HG03558 (cell line): ENCODE data around the gene TAS1R3.
A peak's percentile ranks its signal among the peaks of the same experiment; 100 is the strongest.

ENCODE experiments used
- ATAC-seq: cut with Tn5 transposase; IDR thresholded peaks from one replicate; pipeline ENCODE4 v1.9.1; 2021; ENCODE audit warnings: moderate number of reproducible peaks; ENCODE audit not compliant: unreplicated experiment; ENCODE audit errors: extremely low read depth

The TAS1R3 gene

DNA sequence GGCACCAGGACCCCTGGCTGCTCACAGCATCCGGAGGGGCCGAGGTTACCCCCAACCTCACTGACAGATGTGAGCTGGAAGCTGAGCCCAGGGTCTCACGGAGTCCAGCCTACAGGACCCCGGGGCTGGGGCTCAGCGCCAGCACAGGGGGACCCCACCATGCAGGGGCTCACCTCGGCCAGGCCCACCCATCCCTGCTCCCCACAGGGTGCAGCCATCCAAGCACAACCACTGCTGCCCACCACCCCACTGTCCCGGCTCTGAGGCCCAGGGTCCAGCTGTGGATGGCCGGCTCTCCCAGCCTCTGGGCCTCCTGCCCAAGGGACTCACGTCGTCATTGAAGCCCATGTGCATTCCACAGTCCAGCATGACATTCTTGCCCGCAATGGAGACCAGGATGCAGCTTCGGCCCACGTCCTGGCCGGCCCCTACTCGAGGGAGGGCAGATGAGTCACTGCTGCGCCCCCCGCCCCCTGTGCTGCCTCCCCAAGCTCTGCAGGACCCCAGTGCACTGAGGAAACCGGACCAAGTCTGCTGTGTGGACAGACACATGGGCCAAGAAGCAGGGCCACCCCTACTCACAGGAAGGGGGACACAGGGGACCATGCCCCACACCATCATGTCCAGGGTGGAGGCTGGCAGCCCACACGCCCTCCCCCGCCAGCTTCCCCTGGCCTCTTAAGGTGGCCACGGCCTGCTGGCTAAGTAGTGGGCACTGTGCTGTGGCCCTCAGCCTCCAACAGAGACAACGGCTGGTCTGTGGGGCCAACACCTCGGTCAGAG, 10.2 kb upstream of the TAS1R3 start:
- no peak for ATAC-seq

DNA sequence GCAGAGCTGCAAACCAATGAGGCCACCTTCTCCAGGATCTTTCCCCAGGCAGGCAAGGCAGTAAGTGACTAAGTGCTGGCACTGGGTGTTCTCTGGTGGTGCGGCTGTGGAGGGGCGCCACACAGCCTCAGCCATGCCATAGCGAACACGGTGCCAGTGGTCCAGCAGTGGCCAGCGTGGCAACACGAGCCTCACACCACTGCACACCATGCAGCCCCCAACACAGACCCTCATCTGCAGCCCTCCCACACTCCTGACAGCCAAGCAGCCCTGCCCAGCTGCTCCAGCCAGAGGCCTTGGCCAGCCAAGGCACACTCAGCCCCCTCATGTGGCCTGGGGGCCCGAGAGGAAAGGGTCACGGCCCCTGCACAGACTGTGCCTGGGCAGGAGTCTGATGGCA, 9.6 kb upstream of the TAS1R3 start:
- no peak for ATAC-seq

DNA sequence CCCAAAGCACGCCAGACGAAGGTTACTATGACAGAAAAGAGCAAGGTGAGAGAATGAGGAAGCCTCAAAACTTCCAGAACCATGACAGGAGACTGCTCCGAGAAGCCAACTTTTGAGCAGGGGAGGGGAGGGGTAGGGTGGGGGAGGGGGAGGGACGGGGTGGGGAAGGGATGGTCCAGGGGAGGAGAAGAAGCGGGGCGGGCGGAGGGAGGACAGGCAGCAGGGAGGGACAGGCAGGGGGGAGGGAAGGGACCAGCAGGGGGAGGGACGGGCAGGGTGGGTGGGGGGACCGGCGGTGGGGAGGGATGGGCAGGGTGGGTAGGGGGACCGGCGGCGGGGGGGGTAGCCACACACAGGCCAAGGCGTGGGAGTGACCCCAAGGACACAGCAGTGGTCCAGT, 8.7 kb upstream of the TAS1R3 start:
- no peak for ATAC-seq

- no peak for ATAC-seq
These were observed 8.1 kb upstream of the TAS1R3 start for GRCh38 chr1:1322952-1323351.

DNA sequence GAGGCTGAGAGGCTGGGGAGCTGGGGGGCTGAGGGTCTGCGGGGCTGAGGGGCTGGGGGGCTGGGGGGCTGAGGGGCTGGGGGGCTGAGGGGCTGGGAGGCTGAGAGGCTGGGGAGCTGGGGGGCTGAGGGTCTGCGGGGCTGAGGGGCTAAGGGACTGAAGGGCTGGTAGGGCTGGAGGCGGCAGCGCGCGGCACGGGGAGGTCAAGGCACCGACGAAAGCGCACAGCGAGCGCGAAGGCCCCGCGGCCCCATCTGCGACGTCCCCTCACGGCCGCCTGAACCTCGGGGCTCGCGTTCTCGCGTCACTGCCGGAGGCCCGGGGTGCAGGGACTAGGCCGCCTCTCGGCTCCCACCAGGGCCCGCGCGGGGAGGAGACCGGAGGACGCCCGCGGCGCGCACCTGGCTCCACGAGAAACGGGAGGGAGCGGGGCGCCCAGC, 7.0 kb upstream of the TAS1R3 start:
- no peak for ATAC-seq

DNA sequence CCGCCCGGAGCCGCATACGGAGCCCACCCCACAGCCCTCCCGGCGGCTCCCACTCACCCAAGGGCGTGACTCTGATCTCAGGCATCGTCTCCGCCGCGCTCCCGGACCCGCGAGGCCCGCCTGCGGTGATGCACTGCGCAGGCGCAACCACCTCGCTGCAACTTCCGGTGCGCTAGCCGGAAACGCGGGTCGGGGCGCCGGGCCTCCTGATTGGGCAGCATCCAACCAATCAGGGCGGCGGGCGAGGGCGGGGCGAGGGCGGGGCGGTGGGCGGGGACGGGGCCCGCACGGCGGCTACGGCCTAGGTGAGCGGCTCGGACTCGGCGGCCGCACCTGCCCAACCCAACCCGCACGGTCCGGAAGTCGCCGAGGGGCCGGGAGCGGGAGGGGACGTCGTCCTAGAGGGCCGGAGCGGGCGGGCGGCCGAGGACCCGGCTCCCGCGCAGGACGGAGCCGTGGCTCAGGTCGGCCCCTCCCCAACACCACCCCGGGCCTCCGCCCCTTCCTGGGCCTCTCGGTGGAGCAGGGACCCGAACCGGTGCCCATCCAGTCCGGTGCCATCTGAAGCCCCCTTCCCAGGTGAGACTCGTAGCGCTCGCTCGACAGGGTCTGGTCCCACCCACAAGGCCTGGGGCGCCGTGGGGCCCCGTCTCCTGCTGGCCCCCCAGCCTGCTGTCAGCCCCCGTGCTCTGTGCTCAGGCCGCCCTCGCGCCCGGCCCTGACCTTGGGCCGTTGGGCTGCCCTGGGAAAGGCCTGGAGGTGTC, 6.4 kb upstream of the TAS1R3 start, which contains the start of the genes CPTP and INTS11:
TSS of gene CPTP (plus strand) at position 279 of the 764 bp plus-strand sequence. CDS start 2,109 bp downstream, outside the sequence.
TSS of gene INTS11 (minus strand) at position 137 of the 764 bp plus-strand sequence. CDS start at position 85, 52 bp downstream.
- peak; percentile 40 for ATAC-seq

- no peak for ATAC-seq
These were observed 5.6 kb upstream of the TAS1R3 start for GRCh38 chr1:1325288-1326074.

- no peak for ATAC-seq
These were observed 4.9 kb upstream of the TAS1R3 start for GRCh38 chr1:1326075-1326605.

DNA sequence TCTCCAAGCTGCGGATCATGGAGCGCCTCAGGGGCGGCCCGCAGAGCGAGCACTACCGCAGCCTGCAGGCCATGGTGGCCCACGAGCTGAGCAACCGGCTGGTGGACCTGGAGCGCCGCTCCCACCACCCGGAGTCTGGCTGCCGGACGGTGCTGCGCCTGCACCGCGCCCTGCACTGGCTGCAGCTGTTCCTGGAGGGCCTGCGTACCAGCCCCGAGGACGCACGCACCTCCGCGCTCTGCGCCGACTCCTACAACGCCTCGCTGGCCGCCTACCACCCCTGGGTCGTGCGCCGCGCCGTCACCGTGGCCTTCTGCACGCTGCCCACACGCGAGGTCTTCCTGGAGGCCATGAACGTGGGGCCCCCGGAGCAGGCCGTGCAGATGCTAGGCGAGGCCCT, 3.8 kb upstream of the TAS1R3 start:
- no peak for ATAC-seq

- no peak for ATAC-seq
These were observed 2.8 kb upstream of the TAS1R3 start for GRCh38 chr1:1328254-1328653.

- ATAC-seq, result no peak
These were observed 1.5 kb upstream of the TAS1R3 start for GRCh38 chr1:1329304-1330210.

DNA sequence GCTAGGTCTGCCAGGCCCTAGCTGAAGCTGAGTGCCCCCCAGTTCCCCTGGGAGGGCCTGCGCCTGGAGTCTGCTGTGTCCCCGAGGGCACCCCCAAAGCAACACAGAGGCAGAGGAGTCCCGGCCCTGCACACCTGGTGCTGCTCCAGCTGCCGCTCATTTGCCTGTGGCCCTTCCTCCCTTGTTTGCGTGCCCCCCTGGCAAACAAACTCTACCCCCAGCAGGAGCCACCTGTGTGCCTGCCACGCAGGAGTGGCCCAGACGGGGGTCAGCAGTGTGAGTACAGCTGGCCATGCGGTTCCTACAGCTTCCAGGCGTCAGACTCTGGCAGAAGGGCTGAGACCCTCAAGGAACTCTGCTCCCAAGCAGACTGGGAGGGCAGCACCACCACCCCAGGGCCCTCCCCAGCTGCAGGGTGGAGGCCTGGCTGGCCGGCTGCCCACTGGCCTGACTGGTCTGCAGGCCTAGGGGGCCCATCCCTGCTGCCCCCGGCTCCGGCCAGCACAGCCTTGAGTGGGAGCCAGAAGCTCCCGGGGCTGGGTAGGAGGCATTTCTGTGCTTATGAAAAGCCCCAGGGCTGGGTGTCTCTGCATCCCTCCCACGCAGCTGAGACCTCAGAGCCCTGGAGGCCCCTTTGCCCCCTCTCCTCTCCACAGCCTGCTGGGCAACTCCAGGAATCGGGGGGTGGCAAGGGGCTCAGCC, 563 bp upstream of the TAS1R3 start:
- no peak for ATAC-seq

GRCh38 chr1:1332031-1332755, 1.1 kb downstream of the TAS1R3 start:
- ATAC-seq, result no peak

DNA sequence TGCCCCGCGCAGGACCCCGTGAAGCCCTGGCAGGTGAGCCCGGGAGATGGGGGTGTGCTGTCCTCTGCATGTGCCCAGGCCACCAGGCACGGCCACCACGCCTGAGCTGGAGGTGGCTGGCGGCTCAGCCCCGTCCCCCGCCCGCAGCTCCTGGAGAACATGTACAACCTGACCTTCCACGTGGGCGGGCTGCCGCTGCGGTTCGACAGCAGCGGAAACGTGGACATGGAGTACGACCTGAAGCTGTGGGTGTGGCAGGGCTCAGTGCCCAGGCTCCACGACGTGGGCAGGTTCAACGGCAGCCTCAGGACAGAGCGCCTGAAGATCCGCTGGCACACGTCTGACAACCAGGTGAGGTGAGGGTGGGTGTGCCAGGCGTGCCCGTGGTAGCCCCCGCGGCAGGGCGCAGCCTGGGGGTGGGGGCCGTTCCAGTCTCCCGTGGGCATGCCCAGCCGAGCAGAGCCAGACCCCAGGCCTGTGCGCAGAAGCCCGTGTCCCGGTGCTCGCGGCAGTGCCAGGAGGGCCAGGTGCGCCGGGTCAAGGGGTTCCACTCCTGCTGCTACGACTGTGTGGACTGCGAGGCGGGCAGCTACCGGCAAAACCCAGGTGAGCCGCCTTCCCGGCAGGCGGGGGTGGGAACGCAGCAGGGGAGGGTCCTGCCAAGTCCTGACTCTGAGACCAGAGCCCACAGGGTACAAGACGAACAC, 1.8 kb downstream of the TAS1R3 start:
- ATAC-seq, result no peak

DNA sequence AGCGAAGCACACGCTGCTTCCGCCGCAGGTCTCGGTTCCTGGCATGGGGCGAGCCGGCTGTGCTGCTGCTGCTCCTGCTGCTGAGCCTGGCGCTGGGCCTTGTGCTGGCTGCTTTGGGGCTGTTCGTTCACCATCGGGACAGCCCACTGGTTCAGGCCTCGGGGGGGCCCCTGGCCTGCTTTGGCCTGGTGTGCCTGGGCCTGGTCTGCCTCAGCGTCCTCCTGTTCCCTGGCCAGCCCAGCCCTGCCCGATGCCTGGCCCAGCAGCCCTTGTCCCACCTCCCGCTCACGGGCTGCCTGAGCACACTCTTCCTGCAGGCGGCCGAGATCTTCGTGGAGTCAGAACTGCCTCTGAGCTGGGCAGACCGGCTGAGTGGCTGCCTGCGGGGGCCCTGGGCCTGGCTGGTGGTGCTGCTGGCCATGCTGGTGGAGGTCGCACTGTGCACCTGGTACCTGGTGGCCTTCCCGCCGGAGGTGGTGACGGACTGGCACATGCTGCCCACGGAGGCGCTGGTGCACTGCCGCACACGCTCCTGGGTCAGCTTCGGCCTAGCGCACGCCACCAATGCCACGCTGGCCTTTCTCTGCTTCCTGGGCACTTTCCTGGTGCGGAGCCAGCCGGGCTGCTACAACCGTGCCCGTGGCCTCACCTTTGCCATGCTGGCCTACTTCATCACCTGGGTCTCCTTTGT, 2.6 kb downstream of the TAS1R3 start:
- ATAC-seq, result no peak

GRCh38 chr1:1334835-1335234, 3.8 kb downstream of the TAS1R3 start:
- no peak for ATAC-seq

GRCh38 chr1:1335283-1335682, 4.2 kb downstream of the TAS1R3 start:
- ATAC-seq, result no peak
